ENCODE data around the gene DGKG.

DGKG gene

DNA sequence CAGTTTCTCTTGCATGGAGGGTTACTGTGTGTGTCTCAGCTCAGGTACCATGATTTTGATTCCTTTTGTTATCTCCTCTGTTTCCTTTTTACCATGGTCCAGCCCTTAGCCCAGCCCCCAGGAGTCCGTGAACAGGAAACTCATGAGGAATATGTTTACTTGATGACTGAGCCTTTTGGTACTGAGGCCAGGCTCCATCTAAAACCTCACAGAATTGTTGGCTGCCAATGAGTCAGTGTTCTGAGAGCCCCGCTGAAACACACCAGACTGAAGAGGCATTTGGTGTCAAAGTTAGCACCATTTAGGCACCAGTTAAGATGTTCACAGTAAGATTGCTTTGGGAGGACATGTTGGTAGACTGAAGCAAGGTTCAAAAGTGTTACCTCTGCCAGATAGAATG is 80.9 kb downstream of the DGKG start:
- H3K27ac ChIP-seq (ENCODE audit: low read depth, low read length), result no peak overlapping the region
- no peaks in the 10 kb centered on the region for H3K36me3 ChIP-seq (ENCODE audit: control insufficient read depth in 1 of 2, insufficient read depth in 2 of 2, low read length in 2 of 2)
- H3K9me3 ChIP-seq (ENCODE audit: control insufficient read depth in 1 of 2, low read length in 2 of 2), result no peaks in the 10 kb centered on the region
- H3K27me3 ChIP-seq (ENCODE audit: control insufficient read depth in 1 of 2, insufficient read depth in 2 of 2, low read length in 2 of 2), result peaks cover 0 to 3% of the 10 kb centered on the region in 2 donors
- H3K4me1 ChIP-seq (ENCODE audit: control insufficient read depth in 1 of 2, insufficient read depth in 2 of 2, low read length in 2 of 2), result no peaks in the 10 kb centered on the region
- no peak overlapping the region for H3K9ac ChIP-seq (ENCODE audit: low read depth in 1 of 2, low read length in 2 of 2)
- H3K4me3 ChIP-seq (ENCODE audit: low read depth in 1 of 2, low read length in 2 of 2), result no peak overlapping the region

DNA sequence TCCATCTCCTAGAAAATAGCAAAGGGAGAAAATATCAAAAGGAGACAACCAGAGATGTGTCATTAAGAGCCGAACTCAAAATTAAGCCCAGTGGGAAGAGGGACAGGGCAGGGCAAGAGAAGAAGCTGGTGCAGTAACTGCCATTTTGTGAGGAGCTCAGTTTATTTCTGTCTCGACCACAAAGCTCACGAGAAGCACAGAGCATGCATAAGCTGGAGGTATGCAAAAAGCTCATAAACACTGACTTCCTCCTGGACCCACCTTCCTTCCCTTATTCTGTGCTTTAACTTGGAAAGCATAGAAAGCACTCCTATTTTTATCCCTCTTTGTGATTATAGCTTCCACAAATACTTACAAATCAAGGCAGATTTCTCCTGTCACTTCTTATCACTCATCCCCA is 81.3 kb downstream of the DGKG start:
- Histone ChIP-seq H3K4me1 (ENCODE audit: control insufficient read depth in 1 of 2, insufficient read depth in 2 of 2, low read length in 2 of 2) (no peaks in the 10 kb centered on the region), H3K9me3 (ENCODE audit: control insufficient read depth in 1 of 2, low read length in 2 of 2) (no peaks in the 10 kb centered on the region), H3K36me3 (ENCODE audit: control insufficient read depth in 1 of 2, insufficient read depth in 2 of 2, low read length in 2 of 2) (no peaks in the 10 kb centered on the region), H3K4me3 (ENCODE audit: low read depth in 1 of 2, low read length in 2 of 2) (no peak overlapping the region), H3K27ac (ENCODE audit: low read depth, low read length) (no peak overlapping the region), H3K9ac (ENCODE audit: low read depth in 1 of 2, low read length in 2 of 2) (no peak overlapping the region), H3K27me3 (ENCODE audit: control insufficient read depth in 1 of 2, insufficient read depth in 2 of 2, low read length in 2 of 2) (peaks cover 0 to 3% of the 10 kb centered on the region in 2 donors)

- Histone ChIP-seq H3K36me3 (ENCODE audit: control insufficient read depth in 1 of 2, insufficient read depth in 2 of 2, low read length in 2 of 2) (no peaks in the 10 kb centered on the region), H3K9me3 (ENCODE audit: control insufficient read depth in 1 of 2, low read length in 2 of 2) (no peaks in the 10 kb centered on the region), H3K27ac (ENCODE audit: low read depth, low read length) (no peak overlapping the region), H3K9ac (ENCODE audit: low read depth in 1 of 2, low read length in 2 of 2) (no peak overlapping the region), H3K4me1 (ENCODE audit: control insufficient read depth in 1 of 2, insufficient read depth in 2 of 2, low read length in 2 of 2) (no peaks in the 10 kb centered on the region), H3K4me3 (ENCODE audit: low read depth in 1 of 2, low read length in 2 of 2) (no peak overlapping the region), H3K27me3 (ENCODE audit: control insufficient read depth in 1 of 2, insufficient read depth in 2 of 2, low read length in 2 of 2) (peaks cover 0 to 3% of the 10 kb centered on the region in 2 donors)
Observed at GRCh38 chr3:186277268-186277909, 84.6 kb downstream of the DGKG start.

GRCh38 chr3:186275436-186275835 is 86.6 kb downstream of the DGKG start:
- H3K4me1 ChIP-seq (ENCODE audit: control insufficient read depth in 1 of 2, insufficient read depth in 2 of 2, low read length in 2 of 2), result no peaks in the 10 kb centered on the region
- no peaks in the 10 kb centered on the region for H3K9me3 ChIP-seq (ENCODE audit: control insufficient read depth in 1 of 2, low read length in 2 of 2)
- H3K27ac ChIP-seq (ENCODE audit: low read depth, low read length), result no peak overlapping the region
- no peak overlapping the region for H3K9ac ChIP-seq (ENCODE audit: low read depth in 1 of 2, low read length in 2 of 2)
- H3K36me3 ChIP-seq (ENCODE audit: control insufficient read depth in 1 of 2, insufficient read depth in 2 of 2, low read length in 2 of 2), result no peaks in the 10 kb centered on the region
- H3K27me3 ChIP-seq (ENCODE audit: control insufficient read depth in 1 of 2, insufficient read depth in 2 of 2, low read length in 2 of 2), result peaks cover 0 to 3% of the 10 kb centered on the region in 2 donors
- no peak overlapping the region for H3K4me3 ChIP-seq (ENCODE audit: low read depth in 1 of 2, low read length in 2 of 2)

- no peaks in the 10 kb centered on the region for H3K4me1 ChIP-seq (ENCODE audit: control insufficient read depth in 1 of 2, insufficient read depth in 2 of 2, low read length in 2 of 2)
- no peak overlapping the region for H3K4me3 ChIP-seq (ENCODE audit: low read depth in 1 of 2, low read length in 2 of 2)
- H3K9ac ChIP-seq (ENCODE audit: low read depth in 1 of 2, low read length in 2 of 2), result no peak overlapping the region
- H3K9me3 ChIP-seq (ENCODE audit: control insufficient read depth in 1 of 2, low read length in 2 of 2), result no peaks in the 10 kb centered on the region
- no peaks in the 10 kb centered on the region for H3K36me3 ChIP-seq (ENCODE audit: control insufficient read depth in 1 of 2, insufficient read depth in 2 of 2, low read length in 2 of 2)
- H3K27me3 ChIP-seq (ENCODE audit: control insufficient read depth in 1 of 2, insufficient read depth in 2 of 2, low read length in 2 of 2), result peaks cover 0 to 3% of the 10 kb centered on the region in 2 donors
- H3K27ac ChIP-seq (ENCODE audit: low read depth, low read length), result no peak overlapping the region
Observed at GRCh38 chr3:186273586-186273985, 88.4 kb downstream of the DGKG start.

DNA sequence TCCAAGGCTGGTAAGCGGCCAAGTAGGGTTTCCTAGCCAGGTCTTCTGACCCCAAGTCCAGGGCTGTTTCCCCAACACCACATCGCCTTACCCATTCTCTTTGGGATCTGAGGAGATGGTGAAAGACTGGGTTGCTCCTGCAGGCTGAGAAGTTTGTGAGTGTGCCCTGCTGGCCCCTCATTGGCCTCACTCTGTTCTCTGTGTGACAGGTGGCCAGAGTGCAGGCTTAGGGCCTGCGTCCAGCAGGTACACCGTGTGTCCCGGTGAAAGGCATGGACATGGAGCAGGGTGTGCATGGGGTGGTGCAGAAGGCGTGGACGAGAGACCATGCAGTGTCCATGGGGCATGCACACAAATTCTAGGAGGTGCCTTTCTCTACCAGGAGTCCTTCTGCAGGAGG is 91.3 kb downstream of the DGKG start:
- no peaks in the 10 kb centered on the region for H3K4me1 ChIP-seq (ENCODE audit: control insufficient read depth in 1 of 2, insufficient read depth in 2 of 2, low read length in 2 of 2)
- no peak overlapping the region for H3K4me3 ChIP-seq (ENCODE audit: low read depth in 1 of 2, low read length in 2 of 2)
- H3K27me3 ChIP-seq (ENCODE audit: control insufficient read depth in 1 of 2, insufficient read depth in 2 of 2, low read length in 2 of 2), result no peaks in the 10 kb centered on the region
- no peaks in the 10 kb centered on the region for H3K36me3 ChIP-seq (ENCODE audit: control insufficient read depth in 1 of 2, insufficient read depth in 2 of 2, low read length in 2 of 2)
- H3K9ac ChIP-seq (ENCODE audit: low read depth in 1 of 2, low read length in 2 of 2), result no peak overlapping the region
- no peaks in the 10 kb centered on the region for H3K9me3 ChIP-seq (ENCODE audit: control insufficient read depth in 1 of 2, low read length in 2 of 2)
- no peak overlapping the region for H3K27ac ChIP-seq (ENCODE audit: low read depth, low read length)

GRCh38 chr3:186268616-186269448 is 93.2 kb downstream of the DGKG start:
- H3K27me3 ChIP-seq (ENCODE audit: control insufficient read depth in 1 of 2, insufficient read depth in 2 of 2, low read length in 2 of 2), result no peaks in the 10 kb centered on the region
- no peak overlapping the region for H3K27ac ChIP-seq (ENCODE audit: low read depth, low read length)
- no peak overlapping the region for H3K4me3 ChIP-seq (ENCODE audit: low read depth in 1 of 2, low read length in 2 of 2)
- no peak overlapping the region for H3K9ac ChIP-seq (ENCODE audit: low read depth in 1 of 2, low read length in 2 of 2)
- no peaks in the 10 kb centered on the region for H3K36me3 ChIP-seq (ENCODE audit: control insufficient read depth in 1 of 2, insufficient read depth in 2 of 2, low read length in 2 of 2)
- no peaks in the 10 kb centered on the region for H3K9me3 ChIP-seq (ENCODE audit: control insufficient read depth in 1 of 2, low read length in 2 of 2)
- H3K4me1 ChIP-seq (ENCODE audit: control insufficient read depth in 1 of 2, insufficient read depth in 2 of 2, low read length in 2 of 2), result no peaks in the 10 kb centered on the region

GRCh38 chr3:186267758-186268157 is 94.3 kb downstream of the DGKG start:
- Histone ChIP-seq H3K36me3 (ENCODE audit: control insufficient read depth in 1 of 2, insufficient read depth in 2 of 2, low read length in 2 of 2) (no peaks in the 10 kb centered on the region), H3K27me3 (ENCODE audit: control insufficient read depth in 1 of 2, insufficient read depth in 2 of 2, low read length in 2 of 2) (no peaks in the 10 kb centered on the region), H3K9me3 (ENCODE audit: control insufficient read depth in 1 of 2, low read length in 2 of 2) (no peaks in the 10 kb centered on the region), H3K4me1 (ENCODE audit: control insufficient read depth in 1 of 2, insufficient read depth in 2 of 2, low read length in 2 of 2) (no peaks in the 10 kb centered on the region), H3K9ac (ENCODE audit: low read depth in 1 of 2, low read length in 2 of 2) (no peak overlapping the region), H3K4me3 (ENCODE audit: low read depth in 1 of 2, low read length in 2 of 2) (no peak overlapping the region), H3K27ac (ENCODE audit: low read depth, low read length) (no peak overlapping the region)

- no peak overlapping the region for H3K27ac ChIP-seq (ENCODE audit: low read depth, low read length)
- no peaks in the 10 kb centered on the region for H3K4me1 ChIP-seq (ENCODE audit: control insufficient read depth in 1 of 2, insufficient read depth in 2 of 2, low read length in 2 of 2)
- no peaks in the 10 kb centered on the region for H3K36me3 ChIP-seq (ENCODE audit: control insufficient read depth in 1 of 2, insufficient read depth in 2 of 2, low read length in 2 of 2)
Observed at GRCh38 chr3:186264608-186265400, 97.2 kb downstream of the DGKG start.

GRCh38 chr3:186261638-186262037 is 100.4 kb downstream of the DGKG start:
- H3K9ac ChIP-seq (ENCODE audit: low read depth in 1 of 2, low read length in 2 of 2), result no peak overlapping the region
- H3K4me1 ChIP-seq (ENCODE audit: control insufficient read depth in 1 of 2, insufficient read depth in 2 of 2, low read length in 2 of 2), result no peaks in the 10 kb centered on the region
- no peak overlapping the region for H3K4me3 ChIP-seq (ENCODE audit: low read depth in 1 of 2, low read length in 2 of 2)
- no peaks in the 10 kb centered on the region for H3K27me3 ChIP-seq (ENCODE audit: control insufficient read depth in 1 of 2, insufficient read depth in 2 of 2, low read length in 2 of 2)
- H3K9me3 ChIP-seq (ENCODE audit: control insufficient read depth in 1 of 2, low read length in 2 of 2), result no peaks in the 10 kb centered on the region
- H3K27ac ChIP-seq (ENCODE audit: low read depth, low read length), result no peak overlapping the region
- no peaks in the 10 kb centered on the region for H3K36me3 ChIP-seq (ENCODE audit: control insufficient read depth in 1 of 2, insufficient read depth in 2 of 2, low read length in 2 of 2)

More at GRCh38 chr3:186264608-186265400, 97.2 kb downstream of the DGKG start:
- Histone ChIP-seq H3K27me3 (ENCODE audit: control insufficient read depth in 1 of 2, insufficient read depth in 2 of 2, low read length in 2 of 2) (no peaks in the 10 kb centered on the region), H3K9ac (ENCODE audit: low read depth in 1 of 2, low read length in 2 of 2) (no peak overlapping the region), H3K9me3 (ENCODE audit: control insufficient read depth in 1 of 2, low read length in 2 of 2) (no peaks in the 10 kb centered on the region), H3K4me3 (ENCODE audit: low read depth in 1 of 2, low read length in 2 of 2) (no peak overlapping the region)
